HepG2 (cell line): Measurements from ENCODE around the gene ABCA2. TPM values are rescaled to one million over a fixed set of nuclear protein-coding genes. Genes with fewer than 3 reads are reported as not detected.

Experiments
- CEBPB ChIP-seq: IDR thresholded peaks from 2 replicates; pipeline ENCODE4 v1.6.1; 2011; ENCODE audit warnings: low read depth, low read length, improper control_type of control experiment, borderline replicate concordance
- DBP ChIP-seq: sonication (generic); formaldehyde crosslinking; IDR thresholded peaks from 2 replicates; pipeline ENCODE4 v1.4.0; 2020; ENCODE audit warnings: missing genetic modification reagents; ENCODE audit errors: not compliant biosample characterization
- ETV5 ChIP-seq: IDR thresholded peaks from 2 replicates; pipeline ENCODE4 v1.6.1; 2018; ENCODE audit warnings: missing biosample characterization, missing genetic modification reagents, inconsistent platforms, borderline replicate concordance
- FOXA3 ChIP-seq: IDR thresholded peaks from 2 replicates; pipeline ENCODE4 v1.6.1; 2016; ENCODE audit warnings: missing genetic modification reagents, missing compliant biosample characterization
- GPBP1L1 ChIP-seq: sonication (generic); formaldehyde crosslinking; IDR thresholded peaks from 2 replicates; pipeline ENCODE4 v1.5.0; 2020; ENCODE audit warnings: mild to moderate bottlenecking, missing genetic modification reagents
- MAF1 ChIP-seq: sonication (generic); formaldehyde crosslinking; IDR thresholded peaks from 2 replicates; pipeline ENCODE4 v1.5.0; 2020; ENCODE audit warnings: missing genetic modification reagents, borderline replicate concordance
- MTF2 ChIP-seq: sonication (generic); formaldehyde crosslinking; IDR thresholded peaks from 2 replicates; pipeline ENCODE4 v1.5.0; 2020; ENCODE audit warnings: missing genetic modification reagents, borderline replicate concordance
- NRL ChIP-seq: sonication (generic); formaldehyde crosslinking; IDR thresholded peaks from 2 replicates; pipeline ENCODE4 v1.5.0; 2020; ENCODE audit warnings: missing genetic modification reagents, mild to moderate bottlenecking, moderate library complexity, borderline replicate concordance
- POLR2A ChIP-seq, 2 experiments: IDR thresholded peaks; 2 replicates each; pipeline ENCODE4 v1.6.1; 2011; ENCODE audit warnings: low read depth in 2 of 2, low read length in 2 of 2, mild to moderate bottlenecking in 1 of 2, moderate library complexity in 1 of 2; ENCODE audit not compliant: insufficient read depth in 1 of 2
- RBM22 ChIP-seq: fragments of 200-400 bp; formaldehyde crosslinking; optimal IDR thresholded peaks from 2 replicates; pipeline ENCODE3; 2017; ENCODE audit warnings: mild to moderate bottlenecking, low read length, moderate library complexity
- SRY ChIP-seq: sonication (generic); formaldehyde crosslinking; IDR thresholded peaks from 2 replicates; pipeline ENCODE4 v1.8.0; 2022; ENCODE audit warnings: mild to moderate bottlenecking, missing genetic modification reagents
- SSRP1 ChIP-seq: IDR thresholded peaks from 2 replicates; pipeline ENCODE4 v1.6.1; 2016; ENCODE audit warnings: control low read depth
- TFAP4 ChIP-seq: sonication (generic); IDR thresholded peaks from 2 replicates; pipeline ENCODE4 v1.6.1; 2016; ENCODE audit warnings: low read depth, borderline replicate concordance
- ZNF142 ChIP-seq: sonication (generic); formaldehyde crosslinking; IDR thresholded peaks from 2 replicates; pipeline ENCODE4 v1.4.0; 2020; ENCODE audit warnings: missing genetic modification reagents
- ZNF296 ChIP-seq: sonication (generic); formaldehyde crosslinking; conservative IDR thresholded peaks from 2 replicates; pipeline ENCODE4 v1.5.0; 2020; ENCODE audit warnings: mild to moderate bottlenecking, missing genetic modification reagents
- ZNF329 ChIP-seq: sonication (generic); formaldehyde crosslinking; IDR thresholded peaks from 2 replicates; pipeline ENCODE4 v1.9.0; 2021; ENCODE audit warnings: low read depth, mild to moderate bottlenecking, missing genetic modification reagents
- ZNF331 ChIP-seq: sonication (generic); formaldehyde crosslinking; IDR thresholded peaks from 2 replicates; pipeline ENCODE4 v1.4.0; 2020; ENCODE audit warnings: missing genetic modification reagents
- ZNF432 ChIP-seq: sonication (generic); formaldehyde crosslinking; IDR thresholded peaks from 2 replicates; pipeline ENCODE4 v1.5.0; 2020; ENCODE audit warnings: missing genetic modification reagents, mild to moderate bottlenecking, borderline replicate concordance
- ZNF530 ChIP-seq: sonication (generic); formaldehyde crosslinking; IDR thresholded peaks from 2 replicates; pipeline ENCODE4 v1.5.0; 2020; ENCODE audit warnings: low read depth, mild to moderate bottlenecking, missing genetic modification reagents
- ZNF597 ChIP-seq: sonication (generic); formaldehyde crosslinking; IDR thresholded peaks from 2 replicates; pipeline ENCODE4 v1.5.0; 2020; ENCODE audit warnings: missing genetic modification reagents
- ZNF615 ChIP-seq: sonication (generic); formaldehyde crosslinking; IDR thresholded peaks from 2 replicates; pipeline ENCODE4 v1.5.0; 2020; ENCODE audit warnings: mild to moderate bottlenecking, missing genetic modification reagents, borderline replicate concordance
- polyA plus RNA-seq, 8 experiments: library from polyadenylated mRNA; depleted of rRNA in 3 of 8; stranded (reverse) in 7 of 8; unstranded in 1 of 8; fragments of >200 nt; fragmentation: Illumina TruSeq in 4 of 8; extraction: Trizol in 4 of 8; gene quantifications; 2 replicates each; pipeline versions ENCODE4 v1.2.1 to v1.2.3, GENCODE V29; 2011 to 2016; ENCODE audit warnings: low read depth in 4 of 8, missing spikeins in 1 of 8, mixed read lengths in 1 of 8; ENCODE audit not compliant: insufficient read depth in 1 of 8
- total RNA-seq, 5 experiments: library from RNA; depleted of rRNA; stranded (reverse); fragments of >200 nt; fragmentation: Illumina TruSeq; extraction: Trizol; gene quantifications; 2 replicates each; pipeline ENCODE4 v1.2.3, GENCODE V29; 2016; ENCODE audit warnings: low read depth in 1 of 5

The ABCA2 gene
- total and polyA plus RNA-seq, 2 of the 13 experiments (the other 11 are each of a cell fraction or from before 2014, with no cell fraction given), result 2.9 to 19.2 TPM

- TF ChIP-seq ZNF142 (CRISPR knock-in tag) (no peak), ZNF296 (CRISPR knock-in tag) (no peak), MAF1 (no peak), ETV5 (CRISPR knock-in tag) (no peak), TFAP4 (peak; percentile 29; the same call in 1 of the 2 replicates), ZNF615 (CRISPR knock-in tag) (no peak), SRY (no peak), ZNF432 (CRISPR knock-in tag) (no peak), ZNF329 (no peak), DBP (CRISPR knock-in tag) (no peak), ZNF530 (CRISPR knock-in tag) (no peak), POLR2A (IDR thresholded peaks at IDR 0.05; ENCODE audit: insufficient read depth in 1 of 2, low read depth in 2 of 2, low read length in 2 of 2) (no peak), ZNF331 (CRISPR knock-in tag) (0 out of 2 replicates have a peak, but pooled peaks have one; percentile 24), FOXA3 (no peak), ZNF597 (no peak), SSRP1 (CRISPR knock-in tag) (no peak), GPBP1L1 (CRISPR knock-in tag) (no peak), NRL (CRISPR knock-in tag) (peak; percentile 41; the same call in 1 of the 2 replicates), MTF2 (CRISPR knock-in tag) (no peak), RBM22 (no peak), CEBPB (no peak)
Measured at GRCh38 chr9:137021979-137022661, 5.9 kb downstream of the ABCA2 start (continued).
